ENCODE results near the gene NAT16. TPM values are rescaled to one million over a fixed set of nuclear protein-coding genes. Genes with fewer than 3 reads are reported as not detected.

Gene NAT16
- total and polyA plus RNA-seq, 10 of the 15 experiments (the other 5 are each of a cell fraction or from before 2014, with no cell fraction given) = not detected

- TF ChIP-seq, protein P1, sequence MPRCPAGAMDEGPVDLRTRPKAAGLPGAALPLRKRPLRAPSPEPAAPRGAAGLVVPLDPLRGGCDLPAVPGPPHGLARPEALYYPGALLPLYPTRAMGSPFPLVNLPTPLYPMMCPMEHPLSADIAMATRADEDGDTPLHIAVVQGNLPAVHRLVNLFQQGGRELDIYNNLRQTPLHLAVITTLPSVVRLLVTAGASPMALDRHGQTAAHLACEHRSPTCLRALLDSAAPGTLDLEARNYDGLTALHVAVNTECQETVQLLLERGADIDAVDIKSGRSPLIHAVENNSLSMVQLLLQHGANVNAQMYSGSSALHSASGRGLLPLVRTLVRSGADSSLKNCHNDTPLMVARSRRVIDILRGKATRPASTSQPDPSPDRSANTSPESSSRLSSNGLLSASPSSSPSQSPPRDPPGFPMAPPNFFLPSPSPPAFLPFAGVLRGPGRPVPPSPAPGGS (IDR thresholded peaks at IDR 0.05; ENCODE audit: borderline replicate concordance, insufficient read depth, low read depth, low read length, poor library complexity, severe bottlenecking) = no peak
- TF ChIP-seq BRCA1 (IDR thresholded peaks at IDR 0.05; ENCODE audit: low read depth, low read length) (no peak), PAX5 (IDR thresholded peaks at IDR 0.05; ENCODE audit: borderline replicate concordance, low read depth, low read length) (no peak), E2F4 (IDR thresholded peaks at IDR 0.05; ENCODE audit: low read depth, low read length) (no peak), ZNF274 (IDR thresholded peaks at IDR 0.05; ENCODE audit: insufficient read depth, insufficient read length) (no peak), NR2C2 (IDR thresholded peaks at IDR 0.05; ENCODE audit: borderline replicate concordance, control insufficient read depth, insufficient read length, low read depth) (no peak), ASH2L (IDR thresholded peaks at IDR 0.05; ENCODE audit: borderline replicate concordance, low read depth) (no peak), RAD21 (IDR thresholded peaks at IDR 0.05; ENCODE audit: insufficient read depth, low read depth, low read length) (no peak), IKZF2 (IDR thresholded peaks at IDR 0.05) (peak; percentile 38 to 58; a peak in 3 of 4 replicates), CBX3 (IDR thresholded peaks at IDR 0.05; ENCODE audit: borderline replicate concordance, low read depth) (no peak), CREB1 (IDR thresholded peaks at IDR 0.05; ENCODE audit: low read depth) (peak; percentile 72), FOXK2 (IDR thresholded peaks at IDR 0.05) (no peak), SIX5 (IDR thresholded peaks at IDR 0.05; ENCODE audit: low read depth, low read length, severe bottlenecking) (peak; percentile 75), PKNOX1 (IDR thresholded peaks at IDR 0.05) (no peak)
These were observed 37.5 kb upstream of the NAT16 start, which contains the start of the genes PLOD3 and ZNHIT1 (continued) for GRCh38 chr7:101217388-101218235.

Data from GM12878 (cell line).